ENCODE data around the gene INSYN2A. TPM values are rescaled to one million over a fixed set of nuclear protein-coding genes. Genes with fewer than 3 reads are reported as not detected.

Gene INSYN2A
- total and polyA plus RNA-seq, 2 donors from 2014 or later, result 0.28 TPM; not detected in 1

DNA sequence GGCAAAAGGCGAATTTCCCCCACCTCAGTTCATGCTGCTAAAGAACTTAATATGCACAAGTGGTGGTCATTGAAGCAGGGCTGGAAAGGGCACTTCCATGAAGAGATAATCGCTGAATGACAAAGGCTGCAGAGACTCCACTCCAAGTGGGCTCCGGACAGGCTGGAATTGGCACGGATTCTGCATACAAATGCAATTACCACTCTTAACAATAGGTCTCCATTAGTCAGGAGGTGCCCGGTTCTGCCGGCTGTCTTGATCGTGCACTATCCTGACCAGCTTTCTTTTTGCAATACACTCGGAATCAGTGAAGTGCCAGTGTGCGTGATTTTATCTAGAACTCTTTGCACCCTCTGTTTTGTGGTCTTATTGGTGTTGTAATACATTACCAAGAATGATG lies 49.7 kb downstream of the INSYN2A start:
- Histone ChIP-seq H3K9ac (ENCODE audit: low read length in 3 of 3) (no peak overlapping the region), H3K4me1 (ENCODE audit: control insufficient read depth in 2 of 3, insufficient read depth in 2 of 3, low read depth in 1 of 3, low read length in 3 of 3) (no peaks in the 10 kb centered on the region), H3K27me3 (ENCODE audit: control insufficient read depth, insufficient read depth, low read length) (no peaks in the 10 kb centered on the region), H3K27ac (ENCODE audit: low read depth in 2 of 2, low read length in 2 of 2) (no peak overlapping the region), H3K9me3 (ENCODE audit: control insufficient read depth in 2 of 3, insufficient read depth in 1 of 3, low read length in 3 of 3) (no peaks in the 10 kb centered on the region), H3K36me3 (ENCODE audit: control insufficient read depth in 2 of 3, insufficient read depth in 3 of 3, low read length in 3 of 3) (peaks cover 0 to 3% (median 0%) of the 10 kb centered on the region in 3 donors), H3K4me3 (ENCODE audit: low read length in 3 of 3) (no peak overlapping the region)
- intact Hi-C loops (cut with DNase I), result no loop called here
- TF ChIP-seq, protein P1, sequence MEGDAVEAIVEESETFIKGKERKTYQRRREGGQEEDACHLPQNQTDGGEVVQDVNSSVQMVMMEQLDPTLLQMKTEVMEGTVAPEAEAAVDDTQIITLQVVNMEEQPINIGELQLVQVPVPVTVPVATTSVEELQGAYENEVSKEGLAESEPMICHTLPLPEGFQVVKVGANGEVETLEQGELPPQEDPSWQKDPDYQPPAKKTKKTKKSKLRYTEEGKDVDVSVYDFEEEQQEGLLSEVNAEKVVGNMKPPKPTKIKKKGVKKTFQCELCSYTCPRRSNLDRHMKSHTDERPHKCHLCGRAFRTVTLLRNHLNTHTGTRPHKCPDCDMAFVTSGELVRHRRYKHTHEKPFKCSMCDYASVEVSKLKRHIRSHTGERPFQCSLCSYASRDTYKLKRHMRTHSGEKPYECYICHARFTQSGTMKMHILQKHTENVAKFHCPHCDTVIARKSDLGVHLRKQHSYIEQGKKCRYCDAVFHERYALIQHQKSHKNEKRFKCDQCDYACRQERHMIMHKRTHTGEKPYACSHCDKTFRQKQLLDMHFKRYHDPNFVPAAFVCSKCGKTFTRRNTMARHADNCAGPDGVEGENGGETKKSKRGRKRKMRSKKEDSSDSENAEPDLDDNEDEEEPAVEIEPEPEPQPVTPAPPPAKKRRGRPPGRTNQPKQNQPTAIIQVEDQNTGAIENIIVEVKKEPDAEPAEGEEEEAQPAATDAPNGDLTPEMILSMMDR (IDR thresholded peaks at IDR 0.05; ENCODE audit: borderline replicate concordance, extremely low read depth, insufficient read depth), result no peak
- DNase-seq, result no peak
- FAIRE-seq, result no peak

Measured in kidney (tissue), 14 donors.